ENCODE data around the gene C13orf46. TPM values are rescaled to one million over a fixed set of nuclear protein-coding genes. Genes with fewer than 3 reads are reported as not detected.
A peak's percentile ranks its signal among the peaks of the same experiment; 100 is the strongest.
"Not testable (repeated sequence)": the region's sequence is repeated elsewhere in the genome, so short reads cannot be mapped to it uniquely, and the experiment has no call there.

C13orf46 gene
- total RNA-seq, 2 donors from 2014 or later, result 0.24 to 0.44 TPM

GRCh38 chr13:113989585-113990300 is 15.9 kb upstream of the C13orf46 start:
- Histone ChIP-seq H3K27ac (no peak overlapping the region), H3K36me3 (no peaks in the 10 kb centered on the region), H3K27me3 (no peaks in the 10 kb centered on the region), H3K9ac (ENCODE audit: low read depth in 2 of 2, low read length in 2 of 2) (no peak overlapping the region), H3K9me3 (no peaks in the 10 kb centered on the region), H3K4me3 (no peak overlapping the region), H3K4me1 (no peaks in the 10 kb centered on the region)
- TF ChIP-seq CTCF (IDR thresholded peaks at IDR 0.05), result no peak
- no peak for DNase-seq
- intact Hi-C loops (cut with DNase I), result no loop called here

DNA sequence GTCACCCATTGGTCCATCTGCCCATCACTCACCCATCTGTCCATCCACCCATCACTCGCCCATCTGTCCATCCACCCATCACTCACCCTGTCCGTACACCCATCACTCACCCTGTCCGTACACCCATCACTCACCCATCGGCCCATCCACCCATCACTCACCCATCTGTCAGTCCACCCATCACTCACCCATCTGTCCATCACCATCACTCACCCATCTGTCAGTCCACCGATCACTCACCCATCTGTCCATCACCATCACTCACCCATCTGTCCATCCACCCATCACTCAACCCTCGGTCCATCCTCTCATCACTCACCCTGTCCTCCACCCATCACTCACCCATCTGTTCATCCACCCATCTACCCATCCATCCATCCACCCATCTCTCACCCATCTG is 15.0 kb upstream of the C13orf46 start:
- H3K4me3 ChIP-seq; H3K27me3 ChIP-seq; H3K4me1 ChIP-seq; intact Hi-C loops (cut with DNase I); H3K27ac ChIP-seq; DNase-seq; H3K9me3 ChIP-seq; H3K9ac ChIP-seq (ENCODE audit: low read depth in 2 of 2, low read length in 2 of 2); H3K36me3 ChIP-seq: not testable (repeated sequence)

DNA sequence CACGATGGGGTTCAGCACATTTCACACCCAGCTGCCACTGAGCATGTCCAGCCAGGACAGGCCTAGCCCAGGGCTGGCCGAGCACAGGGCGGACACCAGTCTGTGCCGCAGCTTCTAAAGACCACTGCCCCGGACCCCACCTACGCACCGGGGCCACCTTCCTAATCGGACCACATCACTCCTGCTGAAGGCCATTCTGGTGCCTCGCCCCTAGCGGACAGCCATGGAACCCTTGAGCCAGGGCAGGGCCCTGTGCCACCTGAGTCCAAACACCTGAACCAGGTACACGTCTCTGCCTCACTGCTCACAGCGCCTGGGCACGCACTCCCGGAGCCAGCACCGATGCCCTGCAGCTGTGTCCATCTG is 8.4 kb upstream of the C13orf46 start:
- no peak for DNase-seq
- no peak overlapping the region for H3K27ac ChIP-seq

DNA sequence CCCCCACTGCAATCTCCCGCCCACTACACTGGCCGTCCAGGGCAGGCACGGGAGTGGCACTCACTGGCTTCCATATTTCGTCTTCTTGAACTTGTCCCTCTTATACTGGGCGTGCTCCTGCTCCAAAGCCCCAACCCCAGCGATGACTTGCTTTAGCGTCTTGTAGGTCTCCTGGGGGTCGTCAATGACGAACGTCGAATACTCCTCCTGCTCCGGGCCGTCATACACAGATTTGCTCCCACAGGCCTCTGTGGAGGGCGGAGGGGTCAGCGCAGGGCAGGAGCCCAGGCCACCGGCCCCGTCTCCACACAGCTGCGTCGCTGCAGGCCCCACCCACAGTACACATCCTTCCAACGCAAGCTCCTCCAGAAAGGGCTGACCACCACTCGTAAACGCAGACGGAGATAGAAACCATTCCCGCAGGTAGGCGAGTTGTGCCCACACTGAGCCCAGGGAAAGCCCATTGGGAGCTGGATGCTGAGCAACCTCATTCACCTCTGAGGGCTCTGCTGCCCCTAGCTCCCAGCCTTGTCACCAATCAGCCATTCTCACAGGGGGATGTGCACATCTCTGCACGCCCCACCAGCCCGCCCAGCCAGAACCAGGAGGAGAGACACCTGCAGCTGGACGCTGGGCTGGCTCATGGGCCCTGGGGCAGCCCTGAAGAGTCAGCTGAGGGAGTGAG is 7.9 kb upstream of the C13orf46 start:
- Histone ChIP-seq H3K4me1 (no peaks in the 10 kb centered on the region), H3K36me3 (no peaks in the 10 kb centered on the region), H3K27me3 (no peaks in the 10 kb centered on the region), H3K9ac (ENCODE audit: low read depth in 2 of 2, low read length in 2 of 2) (peak overlapping the region in 1 of 2 donors; percentile 12), H3K4me3 (no peak overlapping the region), H3K27ac (peak overlapping the region; percentile 40), H3K9me3 (no peaks in the 10 kb centered on the region)
- no peak for DNase-seq
- intact Hi-C loops (cut with DNase I), result no loop called here
- TF ChIP-seq CTCF (IDR thresholded peaks at IDR 0.05), result no peak

More for the DNA sequence above, 8.4 kb upstream of the C13orf46 start:
- intact Hi-C loops (cut with DNase I), result no loop called here
- Histone ChIP-seq H3K9ac (ENCODE audit: low read depth in 2 of 2, low read length in 2 of 2) (no peak overlapping the region), H3K27me3 (no peaks in the 10 kb centered on the region), H3K36me3 (no peaks in the 10 kb centered on the region), H3K9me3 (no peaks in the 10 kb centered on the region), H3K4me1 (no peaks in the 10 kb centered on the region), H3K4me3 (no peak overlapping the region)
- no peak for TF ChIP-seq CTCF (IDR thresholded peaks at IDR 0.05)

DNA sequence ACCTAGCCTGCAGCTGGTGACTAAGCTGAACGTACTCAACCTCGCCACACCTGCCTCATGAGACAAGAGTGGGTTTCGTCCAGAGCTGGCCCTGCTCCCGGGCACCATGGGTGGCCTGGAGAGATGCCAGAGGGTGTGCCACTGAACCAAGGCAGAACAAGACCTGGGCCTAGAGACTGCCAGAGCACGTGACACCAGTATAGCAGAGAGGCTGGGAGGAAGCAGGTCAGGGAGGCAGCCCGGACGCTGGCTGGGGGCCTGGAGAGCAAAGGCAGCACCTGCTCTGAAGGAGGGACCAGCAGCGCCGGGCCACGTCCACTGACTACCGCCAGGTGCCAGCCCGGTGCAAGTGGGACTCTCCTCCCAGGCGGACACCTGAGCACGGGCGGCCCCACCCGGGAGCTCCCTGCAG is 7.3 kb upstream of the C13orf46 start:
- Histone ChIP-seq H3K36me3 (no peaks in the 10 kb centered on the region), H3K4me3 (no peak overlapping the region), H3K27me3 (no peaks in the 10 kb centered on the region), H3K4me1 (no peaks in the 10 kb centered on the region), H3K27ac (peak overlapping the region; percentile 40), H3K9ac (ENCODE audit: low read depth in 2 of 2, low read length in 2 of 2) (peak overlapping the region in 1 of 2 donors; percentile 12), H3K9me3 (no peaks in the 10 kb centered on the region)
- peak; percentile 90 for DNase-seq
- intact Hi-C loops (cut with DNase I), result no loop called here
- no peak for TF ChIP-seq CTCF (IDR thresholded peaks at IDR 0.05)

DNA sequence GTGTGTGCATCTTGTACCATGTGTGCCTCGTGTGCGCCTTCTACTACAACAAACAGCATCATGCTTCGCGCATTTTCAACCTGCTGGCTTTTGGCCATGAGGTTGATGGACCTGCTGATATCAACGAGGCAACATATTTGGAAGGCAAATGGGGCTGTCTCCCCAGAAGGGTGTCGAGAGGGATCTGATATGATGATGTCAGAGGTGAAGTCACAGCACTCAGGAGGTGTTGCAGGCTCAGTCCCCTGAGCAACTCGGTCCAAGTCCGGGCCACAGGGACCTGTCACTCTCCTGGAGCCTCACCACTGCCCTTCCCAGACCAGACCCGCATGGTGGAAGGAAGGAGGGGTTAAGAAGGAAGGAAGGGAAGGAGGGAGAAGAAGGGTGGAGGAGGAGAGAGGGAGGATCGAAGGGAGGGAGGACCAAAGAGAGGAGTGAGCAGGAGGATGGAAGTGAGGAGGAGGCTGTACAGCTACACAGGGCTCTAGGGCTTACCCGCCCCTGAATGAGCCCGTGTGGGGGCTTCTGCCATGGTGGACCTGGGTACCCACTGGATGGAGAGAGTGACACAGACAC is 6.7 kb upstream of the C13orf46 start:
- Histone ChIP-seq H3K9ac (ENCODE audit: low read depth in 2 of 2, low read length in 2 of 2) (peak overlapping the region in 1 of 2 donors; percentile 3), H3K27me3 (no peaks in the 10 kb centered on the region), H3K36me3 (no peaks in the 10 kb centered on the region), H3K9me3 (no peaks in the 10 kb centered on the region), H3K27ac (peak overlapping the region; percentile 40), H3K4me3 (no peak overlapping the region), H3K4me1 (no peaks in the 10 kb centered on the region)
- no peak for TF ChIP-seq CTCF (IDR thresholded peaks at IDR 0.05)
- no peak for DNase-seq
- intact Hi-C loops (cut with DNase I), result no loop called here

All from colonic mucosa (tissue), 4 donors.